HUES6 (cell line): Measurements from ENCODE around the gene CALM1.

ENCODE experiments used
- H3K27ac ChIP-seq: 2 replicates; pipeline ENCODE4 v1.7.0; 2013; ENCODE audit warnings: low read depth, mild to moderate bottlenecking, low read length, inconsistent platforms
- H3K27me3 ChIP-seq: 2 replicates; pipeline ENCODE4 v1.6.1; 2013; ENCODE audit warnings: low read length; ENCODE audit not compliant: control insufficient read depth, insufficient read depth
- H3K36me3 ChIP-seq: 2 replicates; pipeline ENCODE4 v1.6.1; 2013; ENCODE audit warnings: low read length; ENCODE audit not compliant: control insufficient read depth, insufficient read depth
- H3K4me1 ChIP-seq: 2 replicates; pipeline ENCODE4 v1.6.1; 2013; ENCODE audit warnings: low read length; ENCODE audit not compliant: control insufficient read depth, insufficient read depth
- H3K4me3 ChIP-seq: 2 replicates; pipeline ENCODE4 v1.5.1; 2013; ENCODE audit warnings: low read depth, low read length
- H3K9ac ChIP-seq: one replicate; pipeline ENCODE4 v1.6.1; 2013; ENCODE audit warnings: mild to moderate bottlenecking, low read length
- H3K9me3 ChIP-seq: 2 replicates; pipeline ENCODE4 v1.6.1; 2013; ENCODE audit warnings: low read depth, low read length; ENCODE audit not compliant: control insufficient read depth, insufficient read depth

CALM1 gene

DNA sequence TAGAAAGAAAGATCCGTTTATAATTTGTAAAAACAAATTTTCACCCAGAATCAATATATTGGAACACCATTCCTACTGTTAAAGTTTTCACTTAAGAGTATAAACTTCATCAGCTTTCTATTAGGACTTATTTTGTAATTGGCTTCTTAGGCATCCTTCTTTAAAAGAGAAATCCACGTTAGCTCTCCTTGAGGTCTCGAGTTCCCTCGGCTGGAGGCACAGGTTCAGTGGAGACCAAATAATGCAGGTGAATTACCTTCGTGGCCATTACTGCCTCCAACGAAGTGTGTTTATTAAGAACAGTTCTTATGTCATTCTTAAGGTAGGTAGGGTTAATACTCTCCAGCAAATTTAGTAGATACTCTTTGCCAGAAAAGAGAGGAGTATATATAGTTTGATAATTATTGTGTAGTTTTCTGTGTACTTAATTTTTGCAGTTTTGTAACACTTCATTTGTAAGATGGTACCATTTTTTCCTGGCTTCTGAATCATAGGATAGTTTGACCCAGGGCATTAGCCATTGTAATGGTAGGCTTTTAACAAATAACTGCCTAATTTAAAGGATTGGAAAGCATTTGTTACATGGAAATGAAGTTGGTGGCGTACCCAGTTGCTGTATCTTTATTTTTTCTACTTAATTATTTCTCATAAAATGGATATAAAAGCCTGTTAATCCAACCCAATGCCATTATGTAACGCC lies 2.2 kb downstream of the CALM1 start:
- Histone ChIP-seq H3K27me3 (no peaks in the 10 kb centered on the region; the same call in 1 of the 2 replicates), H3K9me3 (no peaks in the 10 kb centered on the region), H3K9ac (no peak overlapping the region), H3K27ac (no peak overlapping the region), H3K4me3 (peak overlapping the region; percentile 97), H3K36me3 (peaks cover 34% of the 10 kb centered on the region), H3K4me1 (peaks cover 9% of the 10 kb centered on the region; the same call in 1 of the 2 replicates)

DNA sequence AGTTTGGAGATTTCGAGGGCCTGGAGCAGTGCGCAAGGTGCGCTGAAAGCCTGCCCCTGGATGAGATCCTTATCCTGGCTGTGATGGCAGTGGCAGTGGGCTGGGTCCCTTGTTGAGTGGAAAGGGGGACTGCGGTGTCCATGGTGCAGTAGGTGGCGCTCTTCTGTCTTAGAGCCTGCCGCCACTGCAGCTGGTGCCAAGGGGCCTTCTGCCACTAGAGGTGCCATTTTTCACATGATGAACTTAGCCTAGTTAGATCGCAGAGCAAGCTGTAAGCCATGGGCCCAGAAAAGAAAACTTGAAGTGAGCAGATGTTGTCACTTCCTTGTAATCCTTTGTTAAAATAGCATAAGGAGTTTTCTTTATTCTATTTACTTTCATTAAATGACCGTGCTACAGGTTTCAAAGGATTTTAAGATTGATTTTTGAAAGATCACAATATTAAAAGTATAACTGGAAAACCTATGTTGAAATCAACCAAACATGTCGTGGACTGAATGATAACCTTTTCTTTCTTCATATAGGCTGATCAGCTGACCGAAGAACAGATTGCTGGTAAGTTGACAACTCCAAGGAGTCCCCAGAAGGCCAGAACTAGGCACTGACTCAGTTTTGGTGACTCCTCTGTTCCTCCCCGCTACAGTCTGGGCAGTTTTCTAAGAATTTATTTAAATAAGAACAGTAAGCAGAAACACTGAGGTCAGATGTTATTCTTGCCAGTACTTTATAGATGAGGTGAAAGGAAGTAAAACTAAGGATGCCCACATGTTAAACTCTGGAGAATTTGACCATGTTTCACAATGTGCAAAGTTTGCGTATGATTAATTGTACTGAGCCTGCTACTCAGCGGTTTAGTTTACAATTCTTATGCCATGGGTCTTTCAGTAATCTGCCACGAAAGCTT lies 3.0 kb downstream of the CALM1 start:
- peak overlapping the region; percentile 97; the same call in 1 of the 2 replicates for H3K4me3 ChIP-seq

DNA sequence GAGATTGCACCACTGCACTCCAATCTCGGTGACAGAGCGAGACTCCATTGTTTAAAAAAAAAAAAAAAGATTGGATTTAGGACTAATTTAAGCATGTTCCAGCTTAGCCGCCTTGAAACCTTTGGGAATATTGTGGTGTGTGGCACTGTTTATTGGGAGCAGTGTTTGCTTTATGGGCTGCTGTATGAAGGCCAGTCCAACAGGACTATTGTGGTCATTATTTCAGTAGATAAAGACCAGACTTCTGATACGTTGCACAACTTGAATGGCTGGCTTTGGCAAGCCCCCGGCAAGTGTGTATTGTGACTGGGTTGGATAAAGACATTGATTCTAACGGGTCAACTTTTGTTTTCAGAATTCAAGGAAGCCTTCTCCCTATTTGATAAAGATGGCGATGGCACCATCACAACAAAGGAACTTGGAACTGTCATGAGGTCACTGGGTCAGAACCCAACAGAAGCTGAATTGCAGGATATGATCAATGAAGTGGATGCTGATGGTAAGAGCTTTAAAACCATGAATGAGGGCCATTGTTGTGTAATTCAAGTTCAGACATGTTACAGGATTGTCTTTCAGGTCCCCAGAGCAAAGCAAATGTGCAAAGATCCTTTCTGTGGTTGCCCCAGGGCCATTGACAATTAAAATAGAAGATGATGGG lies 4.2 kb downstream of the CALM1 start:
- Histone ChIP-seq H3K4me3 (no peak overlapping the region), H3K36me3 (peaks cover 54% of the 10 kb centered on the region), H3K9ac (no peak overlapping the region), H3K4me1 (peaks cover 9% of the 10 kb centered on the region; the same call in 1 of the 2 replicates), H3K9me3 (no peaks in the 10 kb centered on the region), H3K27ac (no peak overlapping the region), H3K27me3 (no peaks in the 10 kb centered on the region; the same call in 1 of the 2 replicates)

More for the DNA sequence above, 3.0 kb downstream of the CALM1 start:
- H3K4me1 ChIP-seq = peaks cover 9% of the 10 kb centered on the region; the same call in 1 of the 2 replicates
- no peak overlapping the region for H3K27ac ChIP-seq
- no peak overlapping the region for H3K9ac ChIP-seq
- H3K9me3 ChIP-seq = no peaks in the 10 kb centered on the region
- H3K36me3 ChIP-seq = peaks cover 42% of the 10 kb centered on the region
- no peaks in the 10 kb centered on the region; the same call in 1 of the 2 replicates for H3K27me3 ChIP-seq

DNA sequence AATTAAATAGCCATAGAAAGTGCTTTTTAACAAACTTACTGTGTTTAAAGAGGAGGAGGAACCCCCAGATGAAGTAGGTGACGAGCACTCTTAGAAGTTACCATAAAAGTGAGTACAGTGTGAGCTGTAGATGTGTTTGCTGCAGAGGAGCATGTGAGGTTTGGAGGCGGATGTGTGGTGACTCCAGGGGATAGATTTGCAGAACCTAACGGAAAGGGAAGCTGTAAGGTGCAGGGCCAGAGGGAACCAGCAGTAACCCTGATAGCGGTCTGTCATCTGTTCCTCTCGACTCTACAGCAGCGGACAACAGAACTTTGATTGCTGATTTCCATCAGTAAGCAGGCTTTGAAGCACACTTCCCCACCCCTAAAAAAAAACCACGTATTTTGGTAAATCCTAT lies 5.2 kb downstream of the CALM1 start:
- H3K4me3 ChIP-seq = no peak overlapping the region
- H3K9ac ChIP-seq = no peak overlapping the region

DNA sequence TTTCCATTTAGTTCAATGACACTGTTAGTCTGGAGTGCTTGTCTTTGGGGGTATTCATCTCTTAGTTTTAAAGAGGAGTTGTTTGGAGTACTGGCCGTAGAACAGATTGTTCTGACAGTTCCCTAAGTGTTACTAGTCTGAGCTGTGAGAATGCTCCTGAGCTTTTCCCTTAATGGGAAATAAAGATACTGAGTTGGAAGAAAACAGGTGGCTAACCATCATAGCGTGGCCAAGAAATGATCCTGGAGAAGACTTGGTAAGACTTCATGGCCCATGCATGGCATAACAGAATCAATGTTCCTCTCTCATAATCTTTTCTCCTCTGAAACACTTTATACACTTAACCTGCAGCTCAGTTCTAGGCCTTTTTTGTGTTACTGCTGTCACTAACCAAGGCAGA lies 6.2 kb downstream of the CALM1 start:
- Histone ChIP-seq H3K27ac (no peak overlapping the region), H3K4me1 (peaks cover 15% of the 10 kb centered on the region; the same call in 1 of the 2 replicates), H3K9me3 (no peaks in the 10 kb centered on the region), H3K4me3 (no peak overlapping the region), H3K36me3 (peaks cover 54% of the 10 kb centered on the region), H3K9ac (no peak overlapping the region), H3K27me3 (no peaks in the 10 kb centered on the region)

More for the DNA sequence above, 5.2 kb downstream of the CALM1 start:
- no peak overlapping the region for H3K27ac ChIP-seq
- H3K27me3 ChIP-seq = no peaks in the 10 kb centered on the region
- peaks cover 15% of the 10 kb centered on the region; the same call in 1 of the 2 replicates for H3K4me1 ChIP-seq
- no peaks in the 10 kb centered on the region for H3K9me3 ChIP-seq
- peaks cover 54% of the 10 kb centered on the region for H3K36me3 ChIP-seq

DNA sequence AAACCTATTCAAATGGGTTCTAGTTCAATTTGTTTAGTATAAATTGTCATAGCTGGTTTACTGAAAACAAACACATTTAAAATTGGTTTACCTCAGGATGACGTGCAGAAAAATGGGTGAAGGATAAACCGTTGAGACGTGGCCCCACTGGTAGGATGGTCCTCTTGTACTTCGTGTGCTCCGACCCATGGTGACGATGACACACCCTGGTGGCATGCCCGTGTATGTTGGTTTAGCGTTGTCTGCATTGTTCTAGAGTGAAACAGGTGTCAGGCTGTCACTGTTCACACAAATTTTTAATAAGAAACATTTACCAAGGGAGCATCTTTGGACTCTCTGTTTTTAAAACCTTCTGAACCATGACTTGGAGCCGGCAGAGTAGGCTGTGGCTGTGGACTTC lies 8.3 kb downstream of the CALM1 start:
- Histone ChIP-seq H3K36me3 (peaks cover 54% of the 10 kb centered on the region), H3K27me3 (no peaks in the 10 kb centered on the region), H3K4me3 (no peak overlapping the region), H3K9ac (no peak overlapping the region), H3K4me1 (0 out of 2 replicates have a peak, but pooled peaks cover 6% of the 10 kb centered on the region), H3K27ac (no peak overlapping the region), H3K9me3 (no peaks in the 10 kb centered on the region)

DNA sequence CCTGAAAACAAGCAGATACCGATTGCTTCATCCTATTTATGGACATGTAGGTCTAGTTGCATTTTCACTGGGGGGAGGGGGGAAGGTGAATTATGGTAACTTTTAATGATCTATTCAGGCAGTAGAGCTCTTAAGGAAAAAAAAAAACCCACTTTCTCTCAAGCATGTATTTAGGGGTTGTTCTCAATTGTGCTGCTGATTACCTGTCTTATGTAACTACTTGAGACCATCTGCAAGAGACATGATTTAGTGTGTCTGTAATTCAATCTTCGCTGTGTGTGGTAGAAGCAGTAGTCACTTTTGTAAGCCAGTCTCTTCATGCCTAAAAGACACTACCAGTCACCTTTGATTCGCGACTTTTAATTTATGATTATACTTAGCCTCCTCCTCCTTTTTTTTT lies 8.9 kb downstream of the CALM1 start:
- Histone ChIP-seq H3K9ac (no peak overlapping the region), H3K27me3 (no peaks in the 10 kb centered on the region), H3K4me3 (no peak overlapping the region), H3K4me1 (0 out of 2 replicates have a peak, but pooled peaks cover 6% of the 10 kb centered on the region), H3K9me3 (no peaks in the 10 kb centered on the region), H3K27ac (no peak overlapping the region), H3K36me3 (peaks cover 52% of the 10 kb centered on the region)

DNA sequence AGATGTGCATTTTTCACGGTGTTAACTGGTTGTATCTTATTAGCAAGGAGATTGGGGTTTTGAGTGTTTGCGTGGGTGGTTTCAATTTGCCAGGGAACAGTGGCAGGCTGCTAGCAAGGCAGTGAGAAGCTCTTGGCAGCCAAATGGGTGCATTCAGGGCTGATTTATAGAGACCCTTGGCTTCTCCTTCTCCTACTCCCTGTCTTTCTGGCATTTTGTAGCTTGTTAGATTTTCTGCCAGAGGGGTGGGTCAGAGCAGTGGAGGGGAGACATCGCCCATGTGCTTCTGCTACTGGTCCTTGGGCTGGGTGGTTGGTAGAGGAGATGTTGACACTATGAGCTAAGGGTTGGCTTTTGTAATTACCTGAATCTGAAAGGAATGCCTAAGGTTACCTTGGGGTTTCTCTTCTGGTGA lies 9.6 kb downstream of the CALM1 start:
- H3K9ac ChIP-seq = no peak overlapping the region
- H3K9me3 ChIP-seq = no peaks in the 10 kb centered on the region
- H3K4me1 ChIP-seq = 0 out of 2 replicates have a peak, but pooled peaks cover 6% of the 10 kb centered on the region
- no peaks in the 10 kb centered on the region for H3K27me3 ChIP-seq
- H3K36me3 ChIP-seq = peaks cover 46% of the 10 kb centered on the region
- H3K27ac ChIP-seq = no peak overlapping the region
- no peak overlapping the region for H3K4me3 ChIP-seq

DNA sequence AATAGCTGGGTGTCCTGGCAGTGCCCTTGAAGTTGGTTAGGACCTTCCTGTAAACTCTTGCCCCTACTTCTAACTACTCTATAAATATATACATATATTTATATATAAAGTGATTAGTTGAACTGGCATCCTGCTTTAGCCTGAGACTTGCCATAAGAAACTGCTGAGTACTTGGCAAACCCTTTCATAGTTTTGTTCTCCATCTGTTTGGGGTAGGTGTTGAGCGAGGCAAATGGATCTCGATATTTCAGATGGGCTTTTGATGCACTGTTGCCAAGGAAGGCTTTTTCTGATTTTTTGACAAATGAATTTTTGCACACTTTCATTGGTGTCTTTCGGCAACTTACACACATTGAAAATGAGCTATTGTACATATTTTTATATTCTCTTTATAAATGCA lies 10.4 kb downstream of the CALM1 start:
- H3K4me3 ChIP-seq = no peak overlapping the region
- H3K9me3 ChIP-seq = no peaks in the 10 kb centered on the region
- peaks cover 38% of the 10 kb centered on the region for H3K36me3 ChIP-seq
- no peak overlapping the region for H3K9ac ChIP-seq
- H3K27me3 ChIP-seq = no peaks in the 10 kb centered on the region
- H3K27ac ChIP-seq = no peak overlapping the region
- 0 out of 2 replicates have a peak, but pooled peaks cover 6% of the 10 kb centered on the region for H3K4me1 ChIP-seq

DNA sequence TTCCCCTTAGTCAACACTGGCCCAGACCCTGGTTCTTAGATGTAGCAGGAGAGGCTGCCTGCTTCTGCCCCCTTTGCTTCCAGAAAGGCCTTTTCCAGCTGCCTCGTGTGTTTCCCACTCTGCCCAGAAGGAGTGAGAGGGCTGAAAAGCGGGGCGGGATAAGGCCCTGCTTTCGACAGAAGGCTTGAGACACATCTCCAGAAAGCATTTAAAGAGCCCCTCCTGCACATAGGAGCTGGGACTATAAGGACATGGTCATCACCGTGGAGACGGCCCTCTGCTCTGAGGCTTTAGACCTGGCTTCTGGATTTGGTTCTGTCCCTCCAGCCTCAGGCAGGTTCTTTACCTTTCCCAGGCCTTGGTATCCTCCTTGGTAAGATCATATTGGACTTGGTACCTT lies 11.9 kb downstream of the CALM1 start:
- no peak overlapping the region for H3K4me3 ChIP-seq
- H3K9me3 ChIP-seq = no peaks in the 10 kb centered on the region
- no peak overlapping the region for H3K27ac ChIP-seq
- H3K4me1 ChIP-seq = 0 out of 2 replicates have a peak, but pooled peaks cover 6% of the 10 kb centered on the region
- H3K36me3 ChIP-seq = peaks cover 23% of the 10 kb centered on the region
- no peak overlapping the region for H3K9ac ChIP-seq
- no peaks in the 10 kb centered on the region for H3K27me3 ChIP-seq
